ENCODE data around the gene MAP7D3.

Gene MAP7D3

GRCh38 chrX:136259543-136259942, 8.3 kb upstream of the MAP7D3 start:
- Histone ChIP-seq H3K4me1 (ENCODE audit: low read length) (no peaks in the 10 kb centered on the region), H3K9me3 (replicated peaks; ENCODE audit: insufficient read depth, low read length) (no peaks in the 10 kb centered on the region), H3K4me2 (ENCODE audit: low read depth, low read length) (no peak overlapping the region), H3K27ac (ENCODE audit: low read length) (no peak overlapping the region), H3K27me3 (replicated peaks; ENCODE audit: insufficient read depth, low read length) (no peaks in the 10 kb centered on the region), H3K9me2 (replicated peaks; ENCODE audit: insufficient read depth, low read length) (no peaks in the 10 kb centered on the region), H3K79me2 (ENCODE audit: low read length) (no peaks in the 10 kb centered on the region), H3F3A (ENCODE audit: insufficient read depth, low read length) (no peaks in the 10 kb centered on the region), H3K36me3 (replicated peaks; ENCODE audit: insufficient read depth, low read length) (no peaks in the 10 kb centered on the region), H4K20me1 (ENCODE audit: insufficient read depth, low read length) (no peaks in the 10 kb centered on the region), H3K9ac (ENCODE audit: low read length) (no peak overlapping the region), H3K4me3 (ENCODE audit: low read length) (no peak overlapping the region), H2AFZ (ENCODE audit: low read length) (no peak overlapping the region)
- TF ChIP-seq EZH2phosphoT487 (IDR thresholded peaks at IDR 0.05; ENCODE audit: low read length): no peak
- no peak for TF ChIP-seq EZH2 (optimal IDR thresholded peaks at IDR 0.05; ENCODE audit: low read depth, low read length)
- no peak for DNase-seq

DNA sequence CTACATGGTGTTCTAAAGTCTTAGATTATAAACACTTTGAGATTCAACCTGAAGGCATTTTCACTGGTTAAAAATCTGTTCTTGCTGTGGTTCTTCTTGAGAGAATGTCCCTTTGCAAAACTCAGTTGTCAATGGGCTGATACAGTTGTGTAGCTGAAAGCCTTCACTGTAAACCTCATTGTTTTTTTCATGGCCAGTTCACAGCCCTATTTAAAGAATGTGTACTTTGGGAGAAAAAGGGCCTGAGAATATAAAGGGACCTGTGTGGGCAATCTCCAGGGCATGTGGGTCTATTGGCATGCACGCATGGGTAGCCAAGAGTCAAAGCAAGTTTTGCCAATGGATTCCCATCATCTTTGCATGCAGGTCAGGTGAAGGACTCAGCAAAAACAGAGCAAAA, 7.8 kb upstream of the MAP7D3 start:
- no peak overlapping the region for H3K4me2 ChIP-seq (ENCODE audit: low read depth, low read length)
- H3K27ac ChIP-seq (ENCODE audit: low read length): no peak overlapping the region
- no peak overlapping the region for H3K4me3 ChIP-seq (ENCODE audit: low read length)

DNA sequence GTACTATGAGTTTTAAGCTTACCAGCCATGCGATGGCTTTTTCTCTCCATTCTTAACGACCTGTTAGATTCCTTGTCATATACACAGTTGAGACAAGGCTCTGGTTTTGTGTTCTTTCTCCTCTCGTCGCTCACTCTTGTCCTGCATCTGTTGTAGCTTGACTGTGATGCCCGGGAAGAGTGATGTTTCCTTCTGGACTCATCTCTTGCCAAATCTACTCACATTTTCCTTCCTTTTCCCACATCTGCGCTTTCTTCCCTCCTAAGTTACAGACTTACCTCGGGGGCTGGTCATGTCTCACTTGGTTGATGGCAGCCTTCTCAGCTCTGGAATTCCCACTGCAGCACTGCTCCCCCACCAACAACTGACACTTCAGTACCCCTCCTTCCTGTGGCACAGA, 4.8 kb upstream of the MAP7D3 start:
- H2AFZ ChIP-seq (ENCODE audit: low read length): no peak overlapping the region
- H3K4me2 ChIP-seq (ENCODE audit: low read depth, low read length): no peak overlapping the region
- no peak overlapping the region for H3K4me3 ChIP-seq (ENCODE audit: low read length)
- H3K9me2 ChIP-seq (replicated peaks; ENCODE audit: insufficient read depth, low read length): no peaks in the 10 kb centered on the region
- H3F3A ChIP-seq (ENCODE audit: insufficient read depth, low read length): no peaks in the 10 kb centered on the region
- no peaks in the 10 kb centered on the region for H3K4me1 ChIP-seq (ENCODE audit: low read length)
- H3K79me2 ChIP-seq (ENCODE audit: low read length): no peaks in the 10 kb centered on the region
- no peak overlapping the region for H3K27ac ChIP-seq (ENCODE audit: low read length)
- no peaks in the 10 kb centered on the region for H3K36me3 ChIP-seq (replicated peaks; ENCODE audit: insufficient read depth, low read length)
- H3K27me3 ChIP-seq (replicated peaks; ENCODE audit: insufficient read depth, low read length): no peaks in the 10 kb centered on the region
- TF ChIP-seq, protein P1, sequence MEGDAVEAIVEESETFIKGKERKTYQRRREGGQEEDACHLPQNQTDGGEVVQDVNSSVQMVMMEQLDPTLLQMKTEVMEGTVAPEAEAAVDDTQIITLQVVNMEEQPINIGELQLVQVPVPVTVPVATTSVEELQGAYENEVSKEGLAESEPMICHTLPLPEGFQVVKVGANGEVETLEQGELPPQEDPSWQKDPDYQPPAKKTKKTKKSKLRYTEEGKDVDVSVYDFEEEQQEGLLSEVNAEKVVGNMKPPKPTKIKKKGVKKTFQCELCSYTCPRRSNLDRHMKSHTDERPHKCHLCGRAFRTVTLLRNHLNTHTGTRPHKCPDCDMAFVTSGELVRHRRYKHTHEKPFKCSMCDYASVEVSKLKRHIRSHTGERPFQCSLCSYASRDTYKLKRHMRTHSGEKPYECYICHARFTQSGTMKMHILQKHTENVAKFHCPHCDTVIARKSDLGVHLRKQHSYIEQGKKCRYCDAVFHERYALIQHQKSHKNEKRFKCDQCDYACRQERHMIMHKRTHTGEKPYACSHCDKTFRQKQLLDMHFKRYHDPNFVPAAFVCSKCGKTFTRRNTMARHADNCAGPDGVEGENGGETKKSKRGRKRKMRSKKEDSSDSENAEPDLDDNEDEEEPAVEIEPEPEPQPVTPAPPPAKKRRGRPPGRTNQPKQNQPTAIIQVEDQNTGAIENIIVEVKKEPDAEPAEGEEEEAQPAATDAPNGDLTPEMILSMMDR (IDR thresholded peaks at IDR 0.05; ENCODE audit: low read length): no peak
- TF ChIP-seq EZH2phosphoT487 (IDR thresholded peaks at IDR 0.05; ENCODE audit: low read length): no peak
- TF ChIP-seq EZH2 (optimal IDR thresholded peaks at IDR 0.05; ENCODE audit: low read depth, low read length): no peak
- H4K20me1 ChIP-seq (ENCODE audit: insufficient read depth, low read length): no peaks in the 10 kb centered on the region
- DNase-seq: no peak
- no peaks in the 10 kb centered on the region for H3K9me3 ChIP-seq (replicated peaks; ENCODE audit: insufficient read depth, low read length)
- no peak overlapping the region for H3K9ac ChIP-seq (ENCODE audit: low read length)

More for the DNA sequence above, 7.8 kb upstream of the MAP7D3 start:
- no peaks in the 10 kb centered on the region for H3K9me2 ChIP-seq (replicated peaks; ENCODE audit: insufficient read depth, low read length)
- no peaks in the 10 kb centered on the region for H4K20me1 ChIP-seq (ENCODE audit: insufficient read depth, low read length)
- H3F3A ChIP-seq (ENCODE audit: insufficient read depth, low read length): no peaks in the 10 kb centered on the region
- DNase-seq: no peak
- H3K4me1 ChIP-seq (ENCODE audit: low read length): no peaks in the 10 kb centered on the region
- no peak overlapping the region for H3K9ac ChIP-seq (ENCODE audit: low read length)
- H2AFZ ChIP-seq (ENCODE audit: low read length): no peak overlapping the region
- TF ChIP-seq EZH2 (optimal IDR thresholded peaks at IDR 0.05; ENCODE audit: low read depth, low read length): no peak
- TF ChIP-seq EZH2phosphoT487 (IDR thresholded peaks at IDR 0.05; ENCODE audit: low read length): no peak
- TF ChIP-seq, protein P1 (IDR thresholded peaks at IDR 0.05; ENCODE audit: low read length): no peak
- H3K79me2 ChIP-seq (ENCODE audit: low read length): no peaks in the 10 kb centered on the region
- H3K27me3 ChIP-seq (replicated peaks; ENCODE audit: insufficient read depth, low read length): no peaks in the 10 kb centered on the region
- no peaks in the 10 kb centered on the region for H3K9me3 ChIP-seq (replicated peaks; ENCODE audit: insufficient read depth, low read length)
- no peaks in the 10 kb centered on the region for H3K36me3 ChIP-seq (replicated peaks; ENCODE audit: insufficient read depth, low read length)

DNA sequence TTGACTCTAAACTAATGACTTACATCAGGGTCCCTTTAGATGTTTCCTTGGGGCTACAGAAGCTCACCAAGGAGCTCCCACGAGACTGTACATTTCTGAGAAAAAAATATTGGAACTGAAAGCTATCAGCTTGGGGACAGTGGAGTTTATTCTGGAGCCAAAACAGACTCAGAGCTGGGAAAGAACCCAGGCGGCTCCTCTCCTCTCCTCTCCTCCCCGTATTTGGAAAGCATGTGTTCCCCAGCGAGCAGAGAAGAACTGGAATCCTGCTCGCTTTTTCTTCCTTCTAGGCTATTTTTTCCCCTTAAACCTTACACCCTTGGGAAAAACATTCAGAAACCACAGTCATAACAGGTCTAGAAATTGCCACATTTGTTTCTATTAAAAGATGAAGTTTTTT, 4.3 kb upstream of the MAP7D3 start:
- Histone ChIP-seq H3K4me2 (ENCODE audit: low read depth, low read length) (no peak overlapping the region), H3K27ac (ENCODE audit: low read length) (no peak overlapping the region), H4K20me1 (ENCODE audit: insufficient read depth, low read length) (no peaks in the 10 kb centered on the region), H3K9me2 (replicated peaks; ENCODE audit: insufficient read depth, low read length) (no peaks in the 10 kb centered on the region), H3K36me3 (replicated peaks; ENCODE audit: insufficient read depth, low read length) (no peaks in the 10 kb centered on the region), H3K9me3 (replicated peaks; ENCODE audit: insufficient read depth, low read length) (no peaks in the 10 kb centered on the region), H3K9ac (ENCODE audit: low read length) (no peak overlapping the region), H3K4me3 (ENCODE audit: low read length) (no peak overlapping the region), H3K79me2 (ENCODE audit: low read length) (peaks cover 1% of the 10 kb centered on the region; the same call in 1 of the 2 replicates), H3K4me1 (ENCODE audit: low read length) (no peaks in the 10 kb centered on the region), H2AFZ (ENCODE audit: low read length) (no peak overlapping the region), H3F3A (ENCODE audit: insufficient read depth, low read length) (no peaks in the 10 kb centered on the region), H3K27me3 (replicated peaks; ENCODE audit: insufficient read depth, low read length) (no peaks in the 10 kb centered on the region)
- TF ChIP-seq EZH2 (optimal IDR thresholded peaks at IDR 0.05; ENCODE audit: low read depth, low read length) (no peak), EZH2phosphoT487 (IDR thresholded peaks at IDR 0.05; ENCODE audit: low read length) (no peak)
- TF ChIP-seq, protein P1 (IDR thresholded peaks at IDR 0.05; ENCODE audit: low read length): no peak
- DNase-seq: no peak
